G401 (cell line): ENCODE results near the gene FAM199X. TPM values are rescaled to one million over a fixed set of nuclear protein-coding genes. Genes with fewer than 3 reads are reported as not detected.
"Not testable (repeated sequence)": the region's sequence is repeated elsewhere in the genome, so short reads cannot be mapped to it uniquely, and the experiment has no call there.

Experiments
- DNase-seq: peaks from one replicate; pipeline ENCODE4 v3.0.0-alpha.2; 2015; ENCODE audit warnings: low spot score
- in situ Hi-C: cut with HindIII; loops from 2 replicates; pipeline ENCODE4 v1.10.0; 2016; ENCODE audit warnings: low sequenced_read_pairs, mixed read lengths
- total RNA-seq: library from RNA; depleted of rRNA; stranded (reverse); fragments of >200 nt; shearing (Covaris generic); gene quantifications from 2 replicates; pipeline ENCODE4 v1.2.3, GENCODE V29; 2014; rRNA removed

The FAM199X gene
- total RNA-seq, 1 experiment from 2014 or later = 25.0 TPM

DNA sequence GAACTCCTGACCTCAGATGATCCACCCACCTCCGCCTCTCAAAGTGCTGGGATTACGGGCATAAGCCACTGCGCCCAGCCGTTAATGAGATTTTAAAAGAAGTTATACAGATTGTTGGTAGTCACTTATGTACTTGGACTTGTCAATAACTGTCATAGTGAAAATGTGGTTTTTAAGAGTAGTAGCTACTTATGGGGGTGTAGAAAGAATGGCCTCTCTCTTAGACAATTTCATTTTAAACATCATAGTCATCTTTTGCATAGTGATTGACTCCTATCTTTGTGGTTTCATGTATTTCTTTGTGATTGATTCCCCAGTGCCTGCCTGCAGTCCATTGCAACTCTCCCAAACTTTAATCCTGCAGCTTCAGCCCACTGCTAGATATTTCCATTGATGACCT, 17.4 kb downstream of the FAM199X start:
- no peak for DNase-seq
- in situ Hi-C loops = no loop called here

DNA sequence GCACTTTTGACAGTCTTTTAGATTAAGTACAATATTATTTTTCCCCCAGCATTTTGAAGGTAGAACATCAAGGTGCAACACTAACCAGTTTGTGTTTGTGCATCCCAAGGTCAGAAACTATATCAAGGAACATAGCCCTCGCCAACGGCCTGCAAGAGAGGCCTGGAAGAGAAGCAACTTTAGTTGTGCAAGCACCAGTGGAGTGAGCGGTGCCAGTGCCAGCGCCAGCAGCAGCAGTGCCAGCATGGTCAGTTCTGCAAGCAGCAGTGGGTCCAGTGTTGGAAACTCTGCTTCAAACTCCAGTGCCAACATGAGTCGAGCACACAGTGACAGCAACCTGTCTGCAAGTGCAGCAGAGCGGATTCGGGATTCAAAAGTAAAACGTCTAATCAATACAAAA, 21.7 kb downstream of the FAM199X start:
- in situ Hi-C loops = no loop called here
- DNase-seq = no peak

DNA sequence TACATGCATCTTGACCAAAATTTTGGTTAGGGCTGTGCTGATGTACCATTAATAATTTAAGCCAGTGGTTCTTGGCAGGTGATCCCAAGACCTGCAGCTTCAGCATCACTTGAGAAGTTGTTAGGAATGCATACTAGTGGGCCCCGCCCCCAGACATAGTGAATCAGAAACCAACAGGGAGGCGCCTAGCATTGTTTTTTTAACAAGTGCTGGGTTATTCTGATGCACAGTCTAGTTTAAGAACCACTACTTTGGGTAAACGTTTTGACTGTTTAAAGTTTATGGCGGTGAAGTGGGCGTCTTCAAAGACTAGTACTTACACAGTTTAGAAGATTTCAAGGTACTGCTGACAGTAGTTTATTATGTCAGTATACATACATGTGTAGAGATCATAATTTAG, 23.6 kb downstream of the FAM199X start:
- DNase-seq = no peak
- in situ Hi-C loops = no loop called here

DNA sequence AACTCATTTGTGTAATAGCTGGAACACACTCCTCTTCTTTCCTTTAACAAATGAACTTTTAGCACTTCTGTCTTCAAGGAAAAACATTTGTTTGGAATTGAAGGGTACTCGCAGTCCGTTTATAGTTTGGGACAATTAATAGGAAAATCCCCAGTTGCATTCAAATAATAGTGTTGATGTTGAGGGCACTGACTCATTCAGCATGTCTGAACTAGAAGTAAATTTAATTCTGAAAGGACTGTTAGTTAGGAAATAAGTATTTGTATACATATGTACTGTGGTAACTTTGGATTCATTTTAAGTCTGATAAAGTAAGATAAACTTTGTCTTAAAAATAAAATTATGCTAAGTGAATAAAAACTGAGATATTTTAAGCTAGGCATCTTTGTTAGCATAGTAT, 27.2 kb downstream of the FAM199X start:
- no peak for DNase-seq
- in situ Hi-C loops = no loop called here

DNA sequence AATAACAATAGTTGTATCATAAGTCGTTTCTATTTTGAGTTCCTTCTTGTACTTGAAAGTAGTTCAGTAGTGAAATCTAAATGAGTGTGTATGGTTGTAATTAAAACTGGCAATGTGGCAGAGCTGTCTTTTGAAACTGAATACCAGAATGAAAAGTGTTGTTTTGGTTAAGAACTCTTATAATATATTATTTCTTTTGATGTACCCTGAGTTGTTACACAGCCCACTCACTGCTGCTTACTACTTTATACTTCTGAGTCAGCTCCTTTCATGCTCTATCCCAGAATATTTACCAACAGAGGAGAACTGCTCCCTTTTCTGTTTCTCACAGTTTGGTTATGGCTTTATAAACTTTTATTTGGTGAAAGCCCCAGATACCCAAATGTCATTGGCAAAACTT, 28.8 kb downstream of the FAM199X start:
- in situ Hi-C loops = no loop called here
- no peak for DNase-seq

DNA sequence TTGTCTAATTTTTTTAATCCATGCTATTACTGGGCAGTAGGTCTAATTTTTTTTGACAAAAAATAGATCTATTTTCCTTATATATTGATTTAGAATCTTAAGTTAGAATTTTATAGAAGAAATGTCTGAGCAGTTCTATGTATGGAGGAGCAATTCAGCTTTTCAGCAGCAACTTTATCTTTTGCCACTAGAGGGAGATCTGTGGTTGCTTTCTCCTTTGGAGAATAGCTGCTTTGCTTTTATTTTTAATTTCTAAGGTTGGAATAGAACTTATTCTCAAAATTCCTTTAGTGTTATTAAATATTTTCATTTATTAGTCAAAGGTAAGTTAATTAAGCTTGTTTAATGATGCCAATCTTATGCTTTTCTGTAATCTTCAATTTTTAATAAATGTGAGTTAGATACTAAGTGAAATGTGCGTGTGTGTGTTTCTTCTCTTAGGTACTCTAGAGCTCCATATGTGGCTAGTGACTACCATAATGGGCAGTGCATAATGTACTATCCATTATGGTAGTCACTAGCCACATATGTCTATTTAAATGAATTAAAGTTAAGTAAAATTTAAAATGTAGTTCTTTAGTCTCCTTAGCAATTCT, 29.3 kb downstream of the FAM199X start:
- in situ Hi-C loops = no loop called here
- DNase-seq = peak; percentile 50

DNA sequence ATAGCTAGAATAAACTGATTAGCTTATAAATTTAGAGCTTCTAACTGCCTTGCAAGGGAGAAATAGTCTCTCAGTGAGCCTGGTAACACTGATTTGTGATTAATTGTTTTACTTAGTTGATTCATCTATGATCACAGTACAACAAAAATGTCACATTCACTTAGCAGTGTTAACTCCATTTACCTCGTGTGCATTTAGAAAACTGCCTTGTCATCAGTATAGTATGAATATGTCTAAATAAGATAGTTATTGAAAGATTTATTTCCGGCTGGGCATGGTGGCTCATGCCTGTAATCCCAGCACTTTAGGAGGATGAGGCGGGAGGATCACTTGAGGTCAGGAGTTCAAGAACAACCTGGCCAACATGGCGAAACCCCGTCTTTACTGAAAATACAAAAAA, 39.3 kb downstream of the FAM199X start:
- in situ Hi-C loops = no loop called here
- DNase-seq = no peak

DNA sequence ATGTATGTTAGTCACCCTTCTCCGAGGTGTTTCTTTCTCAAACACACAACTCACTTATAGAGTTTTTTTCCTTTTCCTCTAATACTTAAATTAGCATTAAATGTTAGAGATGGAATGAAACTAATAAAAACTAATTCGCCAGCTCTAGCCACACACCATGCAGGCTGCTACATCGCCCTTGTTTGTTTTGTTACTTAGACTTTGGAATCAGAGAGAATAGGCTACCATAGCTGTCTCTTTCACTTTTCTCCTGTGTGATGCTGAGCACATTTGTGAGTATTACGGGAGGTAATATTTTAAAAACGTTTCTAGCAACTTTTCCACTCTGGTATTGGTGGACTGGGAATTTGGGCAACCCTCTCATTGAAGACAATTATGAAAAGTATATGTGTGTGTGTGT, 44.9 kb downstream of the FAM199X start:
- in situ Hi-C loops = no loop called here

DNA sequence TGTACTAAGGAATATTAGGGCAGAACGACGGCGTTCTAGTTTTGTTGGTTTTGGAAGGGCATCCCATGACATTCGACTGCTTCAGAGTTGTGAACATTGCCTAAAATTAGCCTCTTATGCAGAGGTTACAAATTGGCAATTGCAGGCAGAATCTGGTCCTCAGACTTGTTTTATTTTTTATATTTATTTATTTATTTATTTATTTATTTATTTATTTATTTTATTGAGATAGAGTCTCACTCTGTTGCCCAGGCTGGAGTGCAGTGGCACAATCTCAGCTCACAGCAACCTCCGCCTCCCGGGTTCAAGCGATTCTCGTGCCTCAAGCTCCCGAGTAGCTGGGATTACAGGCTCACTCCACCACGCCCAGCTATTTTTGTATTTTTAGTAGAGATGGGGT, 63.8 kb downstream of the FAM199X start:
- DNase-seq, in situ Hi-C loops: not testable (repeated sequence)

More for the DNA sequence above, 44.9 kb downstream of the FAM199X start:
- DNase-seq = no peak

Other genes starting within 250 kb of the FAM199X start
- gene TMSB15B, start 203.8 kb upstream of the FAM199X start, total RNA-seq = not detected in 2 replicates
- gene H2BW1, start 152.7 kb upstream of the FAM199X start, total RNA-seq = not detected in 2 replicates
- not detected in 2 replicates for gene H2BW2, start 126.5 kb upstream of the FAM199X start, total RNA-seq
- not detected in 2 replicates for gene TMSB15C, start 90.2 kb upstream of the FAM199X start, total RNA-seq
- 0.20 TPM in 1 of 2 replicates, not detected in the other for gene ZCCHC18, start 53.9 kb upstream of the FAM199X start, total RNA-seq
- gene SLC25A53, start 9.4 kb upstream of the FAM199X start, total RNA-seq = 0.68 TPM in 1 of 2 replicates, not detected in the other
- gene ESX1, start 88.5 kb downstream of the FAM199X start, total RNA-seq = not detected in 2 replicates